GM12892 (cell line): ENCODE results near the gene MUSTN1.

Experiments
- DNase-seq: peaks from one replicate; pipeline ENCODE4 v3.0.0; 2011; ENCODE audit not compliant: insufficient read length
- FAIRE-seq: peaks from 2 replicates; lab custom pipeline; 2011; peaks lifted over from hg19 to GRCh38; lab: Jason Lieb, UNC
- POLR2A ChIP-seq: IDR thresholded peaks from 2 replicates; pipeline ENCODE4 v1.6.1; 2011; ENCODE audit warnings: low read depth, low read length, control low read depth
- POLR2AphosphoS5 ChIP-seq: IDR thresholded peaks from 2 replicates; pipeline ENCODE4 v1.6.1; 2011; ENCODE audit warnings: low read depth, low read length, control low read depth
- TAF1 ChIP-seq: IDR thresholded peaks from 2 replicates; pipeline ENCODE4 v1.6.1; 2011; ENCODE audit warnings: low read depth, mild to moderate bottlenecking, control low read depth, low read length, borderline replicate concordance

Gene MUSTN1

GRCh38 chr3:52787246-52787645 lies 47.6 kb downstream of the MUSTN1 start:
- DNase-seq (no peak), FAIRE-seq (no peak)
- TF ChIP-seq POLR2AphosphoS5 = no peak
- no peak for TF ChIP-seq POLR2A
- TF ChIP-seq TAF1 = no peak

GRCh38 chr3:52786330-52787215 lies 48.2 kb downstream of the MUSTN1 start:
- FAIRE-seq (no peak), DNase-seq (no peak)
- TF ChIP-seq POLR2AphosphoS5 (no peak), TAF1 (no peak)

DNA sequence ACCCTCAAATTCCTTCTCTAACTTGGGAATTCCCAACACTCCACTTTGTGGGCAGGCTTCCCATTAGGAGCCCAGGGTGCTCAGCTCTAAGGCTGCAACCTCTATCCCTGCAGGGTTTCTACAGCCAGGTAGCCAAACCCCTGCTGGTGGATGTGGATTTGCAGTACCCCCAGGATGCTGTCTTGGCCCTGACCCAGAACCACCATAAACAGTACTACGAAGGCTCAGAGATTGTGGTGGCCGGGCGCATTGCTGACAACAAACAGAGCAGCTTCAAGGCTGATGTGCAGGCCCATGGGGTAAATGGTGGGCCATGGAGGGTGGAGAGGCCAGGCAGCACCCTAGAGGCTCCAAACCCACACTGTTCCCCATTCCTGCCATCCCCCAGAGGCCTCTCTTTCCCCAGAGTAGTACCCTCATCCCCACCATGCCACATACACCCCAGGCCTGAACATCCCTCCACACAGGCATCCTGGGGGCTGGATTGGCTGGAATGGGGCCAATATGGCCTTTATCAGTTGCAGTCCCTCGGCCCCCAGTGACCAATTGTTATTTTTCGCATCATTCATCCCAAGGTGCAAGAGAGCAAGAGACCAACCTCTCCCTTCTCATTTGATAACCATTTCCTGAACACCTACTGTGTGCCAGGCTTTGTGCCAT lies 49.8 kb downstream of the MUSTN1 start:
- no peak for TF ChIP-seq POLR2A
- no peak for TF ChIP-seq POLR2AphosphoS5
- TF ChIP-seq TAF1 = no peak
- FAIRE-seq = no peak
- DNase-seq = no peak

- FAIRE-seq (no peak), DNase-seq (no peak)
- no peak for TF ChIP-seq POLR2AphosphoS5
- no peak for TF ChIP-seq TAF1
- no peak for TF ChIP-seq POLR2A
Observed at GRCh38 chr3:52784021-52784621, 50.7 kb downstream of the MUSTN1 start.

DNA sequence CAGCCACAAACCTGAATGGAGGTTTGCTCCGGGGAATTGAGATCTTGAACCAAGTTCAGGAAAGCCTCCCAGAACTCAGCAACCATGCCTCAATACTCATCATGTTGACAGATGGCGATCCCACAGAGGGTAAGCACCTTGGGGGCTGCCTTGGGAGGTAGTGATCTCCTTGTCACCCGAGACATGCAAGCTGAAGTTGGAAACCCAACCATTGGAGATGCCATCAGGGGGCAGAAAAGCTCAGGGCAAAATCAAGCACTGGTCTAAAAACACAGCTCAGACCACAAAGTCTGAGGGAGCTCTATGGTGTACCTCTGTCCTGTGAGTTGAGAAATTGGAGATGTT lies 51.6 kb downstream of the MUSTN1 start:
- TF ChIP-seq POLR2AphosphoS5 (no peak), TAF1 (no peak), POLR2A (no peak)
- FAIRE-seq (no peak), DNase-seq (no peak)
